Aorta (tissue), 5 donors: ENCODE results near the gene ATP2A3. TPM values are rescaled to one million over a fixed set of nuclear protein-coding genes. Genes with fewer than 3 reads are reported as not detected.

ENCODE experiments used
- ATAC-seq: fragments of 200-7000 bp; cut with Tn5 transposase; one replicate; pipeline ENCODE4 v1.9.1; 2022; ENCODE audit warnings: moderate library complexity; ENCODE audit not compliant: low FRiP score
- DNase-seq, 2 donors: peaks; one replicate each; pipeline ENCODE4 v3.0.0-alpha.2; 2020
- H3K27ac ChIP-seq, 2 donors: one replicate each; pipeline ENCODE4 v1.5.1; 2013; ENCODE audit warnings: low read length in 2 of 2, mild to moderate bottlenecking in 2 of 2, moderate library complexity in 2 of 2, control low read depth in 1 of 2, inconsistent platforms in 1 of 2, low read depth in 1 of 2
- H3K27me3 ChIP-seq, 2 donors: one replicate each; pipeline ENCODE4 v1.6.1; 2013; ENCODE audit warnings: control low read depth in 1 of 2, low read length in 1 of 2, mild to moderate bottlenecking in 1 of 2, moderate library complexity in 1 of 2; ENCODE audit not compliant: insufficient read depth in 2 of 2, control insufficient read depth in 1 of 2
- H3K36me3 ChIP-seq, 2 donors: one replicate each; pipeline ENCODE4 v1.6.1; 2013; ENCODE audit warnings: control low read depth in 1 of 2, low read length in 1 of 2, mild to moderate bottlenecking in 1 of 2; ENCODE audit not compliant: insufficient read depth in 2 of 2, control insufficient read depth in 1 of 2
- H3K4me1 ChIP-seq, 2 donors: one replicate each; pipeline ENCODE4 v1.6.1; 2013; ENCODE audit warnings: low read length in 2 of 2, control low read depth in 1 of 2, mild to moderate bottlenecking in 1 of 2, moderate library complexity in 1 of 2; ENCODE audit not compliant: insufficient read depth in 2 of 2, control insufficient read depth in 1 of 2
- H3K4me3 ChIP-seq, 2 donors: one replicate each; pipeline ENCODE4 v1.5.1; 2013; ENCODE audit warnings: low read length in 2 of 2, control low read depth in 1 of 2, mild to moderate bottlenecking in 1 of 2
- H3K9me3 ChIP-seq: one replicate; pipeline ENCODE4 v1.6.1; 2013; ENCODE audit warnings: mild to moderate bottlenecking, low read length; ENCODE audit not compliant: control insufficient read depth
- WGBS, 2 donors: extraction: QIAGEN DNeasy Blood & Tissue Kit; methylation state at CpG; one replicate each; pipeline ENCODE4 v1.1.7; 2013; 5-methylcytosine and 5-hydroxymethylcytosine counted together
- intact Hi-C, 2 donors: fragments of 100-400 bp; cut with DNase I; formaldehyde crosslinking; loops; one replicate each; pipeline versions ENCODE4 v1.14.2 to v1.15.0; 2022
- polyA plus RNA-seq, 2 donors: library from polyadenylated mRNA; stranded (reverse); fragments of 200-250 nt; gene quantifications; one replicate each; pipeline ENCODE4 v1.2.3, GENCODE V29; 2013
- total RNA-seq, 2 donors: library from RNA; stranded (reverse); fragmentation: NEBNext Ultra II Directional; extraction: Animal tissue kit (Norgen Biotek cat#: 25700); gene quantifications; one replicate each; pipeline ENCODE4 v1.2.1, GENCODE V29; 2021
- donor health status: healthy with polysubstance abuse.
- donor health status: Bipolar disorder and iron deficiency.
- donor health status: DM: no; HTN: no; CAD: no.
- donor health status: DM: no; HTN: no; CAD: no.
- donor health status: DM: yes; HTN: yes; CAD: no.

ATP2A3 gene
- total and polyA plus RNA-seq, 4 donors = 7.5 to 88.7 (median 30.4) TPM

DNA sequence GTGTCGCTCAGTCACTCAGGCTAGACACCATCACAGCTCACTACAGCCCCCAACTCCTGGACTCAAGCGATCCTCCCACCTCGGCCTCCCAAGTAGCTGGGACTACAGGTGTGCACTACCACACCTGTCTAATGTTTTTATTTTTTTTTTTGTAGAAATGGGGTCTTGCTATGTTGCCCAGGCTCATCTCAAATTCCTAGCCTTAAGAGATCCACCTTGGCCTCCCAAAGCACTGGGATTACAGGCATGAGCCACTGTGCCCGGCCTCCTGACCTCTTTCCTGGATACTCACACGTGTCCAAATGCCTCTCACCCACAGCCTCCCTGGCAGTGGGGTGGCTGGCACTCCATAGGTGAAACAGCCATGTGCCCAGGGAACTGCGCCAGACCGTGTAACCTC is 88.9 kb downstream of the ATP2A3 start:
- H3K27me3 ChIP-seq = no peaks in the 10 kb centered on the region
- H3K4me1 ChIP-seq = no peaks in the 10 kb centered on the region
- ATAC-seq = no peak
- WGBS, 2 donors = 95 to 96% methylated on average over 7 of the region's 7 CpGs
- H3K4me3 ChIP-seq = no peak overlapping the region
- no peak overlapping the region for H3K27ac ChIP-seq
- no peaks in the 10 kb centered on the region for H3K9me3 ChIP-seq
- DNase-seq = no peak
- H3K36me3 ChIP-seq = no peaks in the 10 kb centered on the region
- intact Hi-C loops = no loop called here

Other genes starting within 250 kb of the ATP2A3 start
- under 1 TPM; 0.13 to 0.27 TPM for gene HASPIN, start 240.5 kb downstream of the ATP2A3 start, total RNA-seq
- gene HASPIN, start 240.5 kb downstream of the ATP2A3 start, polyA plus RNA-seq = not detected
- 10 to 100 TPM; 16.0 to 20.5 TPM for gene ITGAE, start 163.2 kb downstream of the ATP2A3 start, total RNA-seq
- 10 to 100 TPM; 35.4 to 57.0 TPM for gene ITGAE, start 163.2 kb downstream of the ATP2A3 start, polyA plus RNA-seq
- gene NCBP3, start 118.2 kb downstream of the ATP2A3 start, total RNA-seq = 10 to 100 TPM; 28.2 to 36.9 TPM
- 10 to 100 TPM in 1 of 2 donors, 1 to 10 TPM in 1; 6.5 to 19.0 TPM for gene NCBP3, start 118.2 kb downstream of the ATP2A3 start, polyA plus RNA-seq
- gene CAMKK1, start 71.4 kb downstream of the ATP2A3 start, total RNA-seq = 10 to 100 TPM in 1 of 2 donors, 1 to 10 TPM in 1; 5.1 to 11.2 TPM
- gene CAMKK1, start 71.4 kb downstream of the ATP2A3 start, polyA plus RNA-seq = 1 to 10 TPM; 1.6 to 4.2 TPM
- gene P2RX1, start 48.0 kb downstream of the ATP2A3 start, total RNA-seq = 1 to 10 TPM; 3.5 to 4.7 TPM
- 1 to 10 TPM in 1 of 2 donors, under 1 TPM in 1; 0.50 to 1.6 TPM for gene P2RX1, start 48.0 kb downstream of the ATP2A3 start, polyA plus RNA-seq
- gene ZZEF1, start 178.6 kb upstream of the ATP2A3 start, total RNA-seq = 10 to 100 TPM; 64.4 to 68.5 TPM
- 10 to 100 TPM; 11.0 to 18.9 TPM for gene ZZEF1, start 178.6 kb upstream of the ATP2A3 start, polyA plus RNA-seq
- gene CYB5D2, start 178.8 kb upstream of the ATP2A3 start, total RNA-seq = 10 to 100 TPM; 13.7 to 17.9 TPM
- 10 to 100 TPM; 14.8 to 30.3 TPM for gene CYB5D2, start 178.8 kb upstream of the ATP2A3 start, polyA plus RNA-seq